Measurements from ENCODE around the gene NDUFB4.

GRCh38 chr3:120622870-120623726 lies 27.0 kb downstream of the NDUFB4 start:
- no peak for TF ChIP-seq SP1 (IDR thresholded peaks at IDR 0.05)
- TF ChIP-seq BHLHE40 (IDR thresholded peaks at IDR 0.05; ENCODE audit: borderline replicate concordance) = no peak
- TF ChIP-seq ELF4 (IDR thresholded peaks at IDR 0.05) = no peak
